ENCODE results near the gene BBIP1. TPM values are rescaled to one million over a fixed set of nuclear protein-coding genes. Genes with fewer than 3 reads are reported as not detected.
A peak's percentile ranks its signal among the peaks of the same experiment; 100 is the strongest.

BBIP1 gene
- total RNA-seq, 1 experiment from 2014 or later, result 19.0 TPM

- TF ChIP-seq GTF2I (CRISPR knock-in tag; conservative IDR thresholded peaks at IDR 0.05), result no peak
- TF ChIP-seq NFYB (CRISPR knock-in tag; conservative IDR thresholded peaks at IDR 0.05; ENCODE audit: low read depth), result peak; percentile 50
- peak; percentile 70 for TF ChIP-seq PRDM15 (CRISPR knock-in tag; IDR thresholded peaks at IDR 0.05)
- peak; percentile 50; the same call in 1 of the 2 replicates for TF ChIP-seq USF2 (CRISPR knock-in tag; IDR thresholded peaks at IDR 0.05)
- peak; percentile 73; the same call in 1 of the 2 replicates for TF ChIP-seq NFE2L1 (CRISPR knock-in tag; IDR thresholded peaks at IDR 0.05)
- TF ChIP-seq CTCF (IDR thresholded peaks at IDR 0.05), result no peak
- no peak for TF ChIP-seq EMX1 (CRISPR knock-in tag; IDR thresholded peaks at IDR 0.05)
- TF ChIP-seq RORB (CRISPR knock-in tag; IDR thresholded peaks at IDR 0.05), result no peak
- peak; percentile 81 for TF ChIP-seq ZNF281 (CRISPR knock-in tag; IDR thresholded peaks at IDR 0.05)
- TF ChIP-seq GRHL2 (CRISPR knock-in tag; IDR thresholded peaks at IDR 0.05; ENCODE audit: insufficient replicate concordance, severe bottlenecking), result no peak
These were observed 47.5 kb downstream of the BBIP1 start, which contains the start of gene PDCD4 (continued) for GRCh38 chr10:110871298-110872084.

GRCh38 chr10:110870823-110871297, 48.1 kb downstream of the BBIP1 start:
- POLR2A ChIA-PET, result interaction anchor here (0.6 to 1.3 kb wide), 5 partner anchors 28 to 68 kb away, joined by 3 to 8 read pairs (median 5); partner anchors contain the start of genes BBIP1 and SHOC2
- TF ChIP-seq ATF6 (CRISPR knock-in tag; IDR thresholded peaks at IDR 0.05) (no peak), IRF1 (CRISPR knock-in tag; IDR thresholded peaks at IDR 0.05) (no peak), JAZF1 (CRISPR knock-in tag; IDR thresholded peaks at IDR 0.05) (no peak), ETV6 (CRISPR knock-in tag; IDR thresholded peaks at IDR 0.05) (no peak), JUN (CRISPR knock-in tag; IDR thresholded peaks at IDR 0.05) (no peak)
- Mint-ChIP-seq H3K27me3 (ENCODE audit: low read depth) (no peaks in the 10 kb centered on the region), H3K4me3 (peak overlapping the region; percentile 82), H3K36me3 (no peaks in the 10 kb centered on the region), H3K9me3 (no peaks in the 10 kb centered on the region), H3K4me1 (peaks cover 30% of the 10 kb centered on the region), H3K27ac (peak overlapping the region; percentile 97)
- no peak for ATAC-seq
- CTCF ChIA-PET, result interaction anchor here (0.7 to 1.3 kb wide), 6 partner anchors 13 to 124 kb away, joined by 3 to 8 read pairs (median 3); partner anchors contain the start of genes BBIP1 and SHOC2
- DNase-seq (ENCODE audit: low spot score), result no peak
